HL-60 (cell line): ENCODE results near the gene DMD.

Experiments used
- CTCF ChIP-seq: IDR thresholded peaks from one replicate; pipeline ENCODE4 v1.5.1; 2011; ENCODE audit warnings: low read length, control low read depth, inconsistent platforms; ENCODE audit not compliant: insufficient read depth
- GABPA ChIP-seq: IDR thresholded peaks from 2 replicates; pipeline ENCODE4 v1.6.1; 2012; ENCODE audit warnings: low read depth
- POLR2AphosphoS5 ChIP-seq: IDR thresholded peaks from 2 replicates; pipeline ENCODE4 v1.6.1; 2012; ENCODE audit warnings: low read depth
- SPI1 ChIP-seq: IDR thresholded peaks from 2 replicates; pipeline ENCODE4 v1.6.1; 2012; ENCODE audit warnings: low read depth, mild to moderate bottlenecking, borderline replicate concordance
- TF ChIP-seq, protein P1 (sequence below): IDR thresholded peaks from 2 replicates; pipeline ENCODE4 v1.6.1; 2012; ENCODE audit warnings: low read depth; ENCODE audit not compliant: insufficient replicate concordance

DNA sequence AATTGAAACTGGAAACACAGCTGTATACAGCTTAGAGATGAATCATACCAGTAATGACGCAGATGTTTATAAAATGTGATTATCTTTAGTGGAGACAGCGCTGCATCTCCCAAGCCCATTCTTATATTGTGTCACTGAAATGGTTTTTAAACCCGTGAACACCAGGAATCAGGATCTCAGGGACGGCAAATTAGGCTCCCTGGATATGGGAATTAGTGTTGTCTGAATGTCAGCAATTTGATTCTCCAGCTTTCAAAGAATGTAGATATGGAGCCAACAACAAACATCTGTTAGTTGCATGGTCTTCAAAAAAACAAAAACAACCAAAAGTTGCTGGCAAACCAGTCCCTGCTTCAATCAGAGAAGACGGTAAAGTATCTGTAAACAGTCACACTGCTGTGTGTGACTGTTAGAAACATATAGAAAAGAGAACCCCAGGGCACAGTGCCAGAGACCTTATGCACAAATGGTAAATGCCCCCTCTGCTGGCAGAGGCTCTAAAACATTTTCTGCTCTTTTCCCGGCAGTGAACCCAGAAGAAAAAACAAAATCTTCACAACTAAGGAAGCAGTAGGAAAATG lies 1787.7 kb downstream of the DMD start:
- TF ChIP-seq CTCF (no peak), POLR2AphosphoS5 (no peak), GABPA (no peak), SPI1 (no peak)
- TF ChIP-seq, protein P1, sequence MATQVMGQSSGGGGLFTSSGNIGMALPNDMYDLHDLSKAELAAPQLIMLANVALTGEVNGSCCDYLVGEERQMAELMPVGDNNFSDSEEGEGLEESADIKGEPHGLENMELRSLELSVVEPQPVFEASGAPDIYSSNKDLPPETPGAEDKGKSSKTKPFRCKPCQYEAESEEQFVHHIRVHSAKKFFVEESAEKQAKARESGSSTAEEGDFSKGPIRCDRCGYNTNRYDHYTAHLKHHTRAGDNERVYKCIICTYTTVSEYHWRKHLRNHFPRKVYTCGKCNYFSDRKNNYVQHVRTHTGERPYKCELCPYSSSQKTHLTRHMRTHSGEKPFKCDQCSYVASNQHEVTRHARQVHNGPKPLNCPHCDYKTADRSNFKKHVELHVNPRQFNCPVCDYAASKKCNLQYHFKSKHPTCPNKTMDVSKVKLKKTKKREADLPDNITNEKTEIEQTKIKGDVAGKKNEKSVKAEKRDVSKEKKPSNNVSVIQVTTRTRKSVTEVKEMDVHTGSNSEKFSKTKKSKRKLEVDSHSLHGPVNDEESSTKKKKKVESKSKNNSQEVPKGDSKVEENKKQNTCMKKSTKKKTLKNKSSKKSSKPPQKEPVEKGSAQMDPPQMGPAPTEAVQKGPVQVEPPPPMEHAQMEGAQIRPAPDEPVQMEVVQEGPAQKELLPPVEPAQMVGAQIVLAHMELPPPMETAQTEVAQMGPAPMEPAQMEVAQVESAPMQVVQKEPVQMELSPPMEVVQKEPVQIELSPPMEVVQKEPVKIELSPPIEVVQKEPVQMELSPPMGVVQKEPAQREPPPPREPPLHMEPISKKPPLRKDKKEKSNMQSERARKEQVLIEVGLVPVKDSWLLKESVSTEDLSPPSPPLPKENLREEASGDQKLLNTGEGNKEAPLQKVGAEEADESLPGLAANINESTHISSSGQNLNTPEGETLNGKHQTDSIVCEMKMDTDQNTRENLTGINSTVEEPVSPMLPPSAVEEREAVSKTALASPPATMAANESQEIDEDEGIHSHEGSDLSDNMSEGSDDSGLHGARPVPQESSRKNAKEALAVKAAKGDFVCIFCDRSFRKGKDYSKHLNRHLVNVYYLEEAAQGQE: no peak
